Astrocyte (in vitro differentiated cells and primary cell): ENCODE data around the gene STIM1. TPM values are rescaled to one million over a fixed set of nuclear protein-coding genes. Genes with fewer than 3 reads are reported as not detected.

ENCODE experiments used
- DNase-seq: peaks from one replicate; pipeline ENCODE4 v3.0.0-alpha.2; 2010; ENCODE audit warnings: low read depth
- FAIRE-seq: peaks from 2 replicates; lab custom pipeline; 2011; peaks lifted over from hg19 to GRCh38; lab: Jason Lieb, UNC
- H2AFZ ChIP-seq: 2 replicates; pipeline ENCODE4 v1.6.0; 2012; ENCODE audit warnings: low read depth, low read length, inconsistent platforms
- H3K27ac ChIP-seq: 2 replicates; pipeline ENCODE4 v1.5.1; 2011; ENCODE audit warnings: low read depth, low read length, inconsistent platforms
- H3K27me3 ChIP-seq: 2 replicates; pipeline ENCODE4 v1.6.0; 2011; ENCODE audit warnings: low read length, inconsistent platforms; ENCODE audit not compliant: insufficient read depth
- H3K36me3 ChIP-seq: 2 replicates; pipeline ENCODE4 v1.5.1; 2011; ENCODE audit warnings: low read length, inconsistent platforms; ENCODE audit not compliant: insufficient read depth
- H3K4me1 ChIP-seq: 2 replicates; pipeline ENCODE4 v1.5.1; 2011; ENCODE audit warnings: low read length, inconsistent platforms; ENCODE audit not compliant: insufficient read depth
- H3K4me2 ChIP-seq: 2 replicates; pipeline ENCODE4 v1.6.0; 2012; ENCODE audit warnings: low read length, inconsistent platforms
- H3K4me3 ChIP-seq: 2 replicates; pipeline ENCODE4 v1.5.1; 2011; ENCODE audit warnings: low read depth, mild to moderate bottlenecking, low read length, inconsistent platforms; ENCODE audit not compliant: insufficient read depth
- H3K79me2 ChIP-seq: 2 replicates; pipeline ENCODE4 v1.6.0; 2012; ENCODE audit warnings: mild to moderate bottlenecking, low read length, inconsistent platforms; ENCODE audit not compliant: insufficient read depth
- H3K9ac ChIP-seq: 2 replicates; pipeline ENCODE4 v1.6.0; 2012; ENCODE audit warnings: mild to moderate bottlenecking, low read length, inconsistent platforms
- H3K9me3 ChIP-seq: 2 replicates; pipeline ENCODE4 v1.5.1; 2012; ENCODE audit warnings: low read depth, mild to moderate bottlenecking, low read length, inconsistent platforms; ENCODE audit not compliant: insufficient read depth
- H4K20me1 ChIP-seq: 2 replicates; pipeline ENCODE4 v1.6.0; 2012; ENCODE audit warnings: low read length, inconsistent platforms; ENCODE audit not compliant: insufficient read depth
- H3K27ac Mint-ChIP-seq: one replicate; pipeline ENCODE4 v1.8.0; 2021; ENCODE audit warnings: mild to moderate bottlenecking, mixed read lengths; ENCODE audit not compliant: unreplicated experiment
- H3K27me3 Mint-ChIP-seq: one replicate; pipeline ENCODE4 v1.8.0; 2021; ENCODE audit warnings: low read depth, mixed read lengths; ENCODE audit not compliant: unreplicated experiment
- H3K36me3 Mint-ChIP-seq: one replicate; pipeline ENCODE4 v1.8.0; 2021; ENCODE audit warnings: low read depth, mixed read lengths; ENCODE audit not compliant: unreplicated experiment
- H3K4me1 Mint-ChIP-seq: one replicate; pipeline ENCODE4 v1.8.0; 2021; ENCODE audit warnings: low read depth, mixed read lengths; ENCODE audit not compliant: unreplicated experiment
- H3K4me3 Mint-ChIP-seq: one replicate; pipeline ENCODE4 v1.8.0; 2021; ENCODE audit warnings: mild to moderate bottlenecking, moderate library complexity, mixed read lengths; ENCODE audit not compliant: unreplicated experiment
- H3K9me3 Mint-ChIP-seq: one replicate; pipeline ENCODE4 v1.8.0; 2021; ENCODE audit warnings: mild to moderate bottlenecking, mixed read lengths; ENCODE audit not compliant: unreplicated experiment
- EZH2 ChIP-seq: IDR thresholded peaks from 2 replicates; pipeline ENCODE4 v1.6.1; 2012; ENCODE audit warnings: mild to moderate bottlenecking, low read length, inconsistent platforms; ENCODE audit not compliant: insufficient read depth
- total RNA-seq: library from RNA; stranded (reverse); gene quantifications from 2 replicates; pipeline ENCODE4 v1.2.1, GENCODE V29; 2021
- TF ChIP-seq, protein P1 (sequence below): IDR thresholded peaks from 2 replicates; pipeline ENCODE4 v1.5.1; 2011; ENCODE audit warnings: low read depth, mild to moderate bottlenecking, inconsistent platforms, low read length, moderate library complexity; ENCODE audit not compliant: insufficient read depth

The STIM1 gene
- total RNA-seq, 1 donor from 2014 or later = 42.9 TPM

DNA sequence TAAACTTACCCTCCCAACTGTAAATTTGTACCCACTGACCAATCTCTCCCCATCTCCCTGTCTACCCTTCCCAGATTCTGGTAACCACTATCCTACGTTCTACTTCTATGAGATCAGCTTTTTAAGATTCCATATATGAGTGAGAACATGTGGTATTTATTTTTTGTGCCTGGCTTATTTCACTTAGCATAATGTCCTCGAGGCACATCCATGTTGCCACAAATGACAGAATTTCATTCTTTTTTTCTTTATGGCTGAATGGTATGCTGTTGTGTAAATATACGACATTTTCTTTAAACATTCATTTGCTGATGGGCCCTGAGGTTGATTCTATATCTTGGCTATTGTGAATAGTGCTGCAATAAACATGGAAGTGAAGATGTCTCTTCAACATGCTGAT is 164.4 kb downstream of the STIM1 start:
- H3K36me3 ChIP-seq = no peaks in the 10 kb centered on the region
- H3K4me3 Mint-ChIP-seq = no peak overlapping the region
- no peak for TF ChIP-seq EZH2
- no peaks in the 10 kb centered on the region for H3K36me3 Mint-ChIP-seq
- no peaks in the 10 kb centered on the region for H3K79me2 ChIP-seq
- no peak overlapping the region for H3K27ac ChIP-seq
- H4K20me1 ChIP-seq = no peaks in the 10 kb centered on the region
- FAIRE-seq (no peak), DNase-seq (no peak)
- no peak overlapping the region for H3K27ac Mint-ChIP-seq
- no peak overlapping the region for H3K4me2 ChIP-seq
- H3K27me3 Mint-ChIP-seq = no peaks in the 10 kb centered on the region
- no peak overlapping the region for H3K9ac ChIP-seq
- no peak overlapping the region for H3K4me3 ChIP-seq
- no peaks in the 10 kb centered on the region for H3K9me3 ChIP-seq
- H3K27me3 ChIP-seq = no peaks in the 10 kb centered on the region
- no peak overlapping the region for H2AFZ ChIP-seq
- peaks cover 6% of the 10 kb centered on the region for H3K9me3 Mint-ChIP-seq
- no peaks in the 10 kb centered on the region for H3K4me1 ChIP-seq
- peaks cover 2% of the 10 kb centered on the region for H3K4me1 Mint-ChIP-seq

DNA sequence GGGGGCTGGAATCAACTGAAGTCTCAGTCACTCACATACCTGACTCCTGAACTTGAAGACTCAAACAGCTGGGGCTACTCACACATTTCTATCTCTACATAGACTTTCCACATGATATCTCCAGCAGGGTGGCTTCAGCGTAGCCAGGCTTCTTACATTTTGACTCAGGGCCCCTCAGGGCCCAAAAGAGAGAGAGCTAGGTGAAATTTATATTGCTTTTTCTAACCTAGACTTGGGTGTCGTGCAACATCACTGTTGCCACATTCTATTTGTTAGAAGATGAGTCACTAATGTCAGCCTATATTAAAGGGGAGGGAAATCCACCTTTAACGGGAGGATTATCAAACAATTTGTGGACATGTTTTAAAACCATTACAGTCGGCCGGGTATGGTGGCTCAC is 167.2 kb downstream of the STIM1 start:
- peaks cover 4% of the 10 kb centered on the region for H3K9me3 Mint-ChIP-seq
- Histone ChIP-seq H3K27me3 (no peaks in the 10 kb centered on the region), H3K79me2 (no peaks in the 10 kb centered on the region), H3K4me3 (no peak overlapping the region), H4K20me1 (no peaks in the 10 kb centered on the region), H3K4me1 (peaks cover 3% of the 10 kb centered on the region), H3K9ac (no peak overlapping the region), H3K9me3 (no peaks in the 10 kb centered on the region), H2AFZ (no peak overlapping the region), H3K27ac (no peak overlapping the region), H3K36me3 (no peaks in the 10 kb centered on the region), H3K4me2 (no peak overlapping the region)
- H3K36me3 Mint-ChIP-seq = peaks cover 5% of the 10 kb centered on the region
- no peak overlapping the region for H3K4me3 Mint-ChIP-seq
- DNase-seq (no peak), FAIRE-seq (no peak)
- no peaks in the 10 kb centered on the region for H3K27me3 Mint-ChIP-seq
- peaks cover 5% of the 10 kb centered on the region for H3K4me1 Mint-ChIP-seq
- no peak for TF ChIP-seq EZH2
- TF ChIP-seq, protein P1, sequence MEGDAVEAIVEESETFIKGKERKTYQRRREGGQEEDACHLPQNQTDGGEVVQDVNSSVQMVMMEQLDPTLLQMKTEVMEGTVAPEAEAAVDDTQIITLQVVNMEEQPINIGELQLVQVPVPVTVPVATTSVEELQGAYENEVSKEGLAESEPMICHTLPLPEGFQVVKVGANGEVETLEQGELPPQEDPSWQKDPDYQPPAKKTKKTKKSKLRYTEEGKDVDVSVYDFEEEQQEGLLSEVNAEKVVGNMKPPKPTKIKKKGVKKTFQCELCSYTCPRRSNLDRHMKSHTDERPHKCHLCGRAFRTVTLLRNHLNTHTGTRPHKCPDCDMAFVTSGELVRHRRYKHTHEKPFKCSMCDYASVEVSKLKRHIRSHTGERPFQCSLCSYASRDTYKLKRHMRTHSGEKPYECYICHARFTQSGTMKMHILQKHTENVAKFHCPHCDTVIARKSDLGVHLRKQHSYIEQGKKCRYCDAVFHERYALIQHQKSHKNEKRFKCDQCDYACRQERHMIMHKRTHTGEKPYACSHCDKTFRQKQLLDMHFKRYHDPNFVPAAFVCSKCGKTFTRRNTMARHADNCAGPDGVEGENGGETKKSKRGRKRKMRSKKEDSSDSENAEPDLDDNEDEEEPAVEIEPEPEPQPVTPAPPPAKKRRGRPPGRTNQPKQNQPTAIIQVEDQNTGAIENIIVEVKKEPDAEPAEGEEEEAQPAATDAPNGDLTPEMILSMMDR = no peak
- H3K27ac Mint-ChIP-seq = no peak overlapping the region

DNA sequence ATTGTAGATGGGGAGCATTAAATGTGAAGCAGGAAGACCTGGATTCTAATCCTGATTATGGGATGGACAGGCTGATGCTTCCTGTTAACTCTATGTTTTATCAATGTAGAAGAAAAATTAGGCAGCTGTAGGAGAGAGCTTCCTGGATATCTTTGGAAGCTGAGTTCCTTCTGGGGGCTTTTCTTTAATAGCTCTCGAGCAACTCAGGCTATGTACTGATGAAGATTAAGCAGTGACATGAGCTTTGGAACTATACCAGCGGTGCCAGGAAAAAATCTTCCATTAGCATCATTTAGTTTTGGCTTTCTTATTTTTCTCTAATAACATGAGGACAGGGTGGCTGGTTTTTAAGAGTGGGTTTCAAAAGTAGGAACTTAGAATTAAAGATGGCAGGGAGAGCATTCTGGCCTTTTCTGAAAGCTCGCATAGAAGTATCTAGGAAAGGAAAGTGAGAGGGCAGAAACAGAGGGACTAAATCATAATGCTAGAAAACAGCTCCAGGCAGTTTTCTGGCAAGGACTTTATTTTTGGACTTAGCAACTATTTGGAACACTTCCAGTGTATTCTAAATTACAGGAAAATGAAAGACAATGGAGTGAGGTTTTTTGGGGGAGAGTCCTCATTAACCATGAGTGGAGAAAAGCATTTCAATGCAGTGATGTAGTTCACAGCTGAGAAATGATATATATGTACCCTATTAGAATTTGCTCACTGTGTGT is 169.9 kb downstream of the STIM1 start:
- H3K27ac Mint-ChIP-seq = no peak overlapping the region
- no peak overlapping the region for H3K27ac ChIP-seq
- FAIRE-seq (no peak), DNase-seq (peak; percentile 70)
- no peak overlapping the region for H2AFZ ChIP-seq
- H3K9me3 Mint-ChIP-seq = peaks cover 1% of the 10 kb centered on the region
- H3K4me3 ChIP-seq = no peak overlapping the region
- no peaks in the 10 kb centered on the region for H3K79me2 ChIP-seq
- H3K4me1 Mint-ChIP-seq = peaks cover 3% of the 10 kb centered on the region
- no peak overlapping the region for H3K4me2 ChIP-seq
- H3K36me3 ChIP-seq = no peaks in the 10 kb centered on the region
- H3K36me3 Mint-ChIP-seq = peaks cover 6% of the 10 kb centered on the region
- H4K20me1 ChIP-seq = no peaks in the 10 kb centered on the region
- no peaks in the 10 kb centered on the region for H3K27me3 ChIP-seq
- peaks cover 3% of the 10 kb centered on the region for H3K4me1 ChIP-seq
- H3K9ac ChIP-seq = no peak overlapping the region
- H3K9me3 ChIP-seq = no peaks in the 10 kb centered on the region
- H3K4me3 Mint-ChIP-seq = no peak overlapping the region
- no peak for TF ChIP-seq EZH2
- TF ChIP-seq, protein P1 = no peak
- no peaks in the 10 kb centered on the region for H3K27me3 Mint-ChIP-seq
